Mucosa of stomach (tissue), 1 donor: ENCODE data around the gene CACNA1A.
"Not testable (repeated sequence)": the region's sequence is repeated elsewhere in the genome, so short reads cannot be mapped to it uniquely, and the experiment has no call there.

Experiments used
- H3K27me3 ChIP-seq: one replicate; pipeline ENCODE4 v1.7.0; 2013; ENCODE audit warnings: mild to moderate bottlenecking, low read length; ENCODE audit not compliant: control insufficient read depth, insufficient read depth
- H3K36me3 ChIP-seq: one replicate; pipeline ENCODE4 v1.7.0; 2013; ENCODE audit warnings: low read length; ENCODE audit not compliant: control insufficient read depth, insufficient read depth
- H3K4me1 ChIP-seq: one replicate; pipeline ENCODE4 v1.7.0; 2013; ENCODE audit warnings: mild to moderate bottlenecking, low read length; ENCODE audit not compliant: control insufficient read depth, insufficient read depth
- H3K4me3 ChIP-seq: one replicate; pipeline ENCODE4 v1.7.0; 2013; ENCODE audit warnings: low read length
- H3K9ac ChIP-seq: one replicate; pipeline ENCODE4 v1.7.0; 2013; ENCODE audit warnings: mild to moderate bottlenecking, low read length, moderate library complexity
- H3K9me3 ChIP-seq: one replicate; pipeline ENCODE4 v1.7.0; 2013; ENCODE audit warnings: mild to moderate bottlenecking, low read length, moderate library complexity; ENCODE audit not compliant: control insufficient read depth
- donor health status: Pancreatic carcinoma.

CACNA1A gene

DNA sequence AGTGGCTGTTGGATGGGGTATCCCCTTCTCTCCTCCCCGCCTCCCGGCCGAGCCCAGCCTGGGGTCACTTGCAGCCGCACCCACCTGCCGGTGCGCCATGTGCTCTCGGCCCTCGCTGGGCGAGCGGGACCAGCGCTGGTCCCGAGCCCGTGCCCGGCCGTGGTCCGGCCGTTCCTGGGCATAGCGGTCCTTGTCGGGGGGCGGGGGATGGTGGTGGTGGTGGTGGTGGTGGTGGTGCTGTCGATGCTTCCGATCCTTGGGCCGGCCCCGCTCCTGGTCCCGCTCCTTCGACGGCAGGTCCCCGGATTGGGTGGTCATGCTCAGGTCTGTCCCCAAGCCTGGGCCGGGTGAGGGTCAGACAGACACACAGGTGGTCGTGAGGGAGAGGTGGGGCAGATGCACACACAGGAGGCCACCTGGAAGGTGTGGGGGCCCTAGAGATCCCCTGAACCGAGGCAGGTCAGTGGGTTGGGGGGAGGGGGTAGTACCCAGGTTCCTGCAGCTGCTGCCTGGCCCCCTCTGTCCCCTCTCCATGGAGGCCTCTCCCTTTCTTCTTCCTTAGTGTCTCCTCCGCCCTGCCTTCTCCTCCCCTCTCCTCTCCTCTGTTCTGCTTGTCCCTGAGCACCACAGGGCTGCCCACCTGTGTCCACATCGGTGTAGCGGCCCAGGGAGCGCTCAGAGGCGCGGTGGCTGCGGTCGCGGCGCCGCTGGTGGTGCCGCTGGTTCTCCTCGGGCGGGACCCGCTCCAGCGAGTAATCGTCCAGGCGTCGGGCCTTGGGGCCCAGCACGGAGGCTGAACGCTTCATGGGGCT lies 297.4 kb downstream of the CACNA1A start:
- no peak overlapping the region for H3K9ac ChIP-seq
- H3K4me1 ChIP-seq: no peaks in the 10 kb centered on the region
- no peaks in the 10 kb centered on the region for H3K27me3 ChIP-seq
- H3K9me3 ChIP-seq: no peaks in the 10 kb centered on the region
- H3K36me3 ChIP-seq: no peaks in the 10 kb centered on the region
- H3K4me3 ChIP-seq: no peak overlapping the region

DNA sequence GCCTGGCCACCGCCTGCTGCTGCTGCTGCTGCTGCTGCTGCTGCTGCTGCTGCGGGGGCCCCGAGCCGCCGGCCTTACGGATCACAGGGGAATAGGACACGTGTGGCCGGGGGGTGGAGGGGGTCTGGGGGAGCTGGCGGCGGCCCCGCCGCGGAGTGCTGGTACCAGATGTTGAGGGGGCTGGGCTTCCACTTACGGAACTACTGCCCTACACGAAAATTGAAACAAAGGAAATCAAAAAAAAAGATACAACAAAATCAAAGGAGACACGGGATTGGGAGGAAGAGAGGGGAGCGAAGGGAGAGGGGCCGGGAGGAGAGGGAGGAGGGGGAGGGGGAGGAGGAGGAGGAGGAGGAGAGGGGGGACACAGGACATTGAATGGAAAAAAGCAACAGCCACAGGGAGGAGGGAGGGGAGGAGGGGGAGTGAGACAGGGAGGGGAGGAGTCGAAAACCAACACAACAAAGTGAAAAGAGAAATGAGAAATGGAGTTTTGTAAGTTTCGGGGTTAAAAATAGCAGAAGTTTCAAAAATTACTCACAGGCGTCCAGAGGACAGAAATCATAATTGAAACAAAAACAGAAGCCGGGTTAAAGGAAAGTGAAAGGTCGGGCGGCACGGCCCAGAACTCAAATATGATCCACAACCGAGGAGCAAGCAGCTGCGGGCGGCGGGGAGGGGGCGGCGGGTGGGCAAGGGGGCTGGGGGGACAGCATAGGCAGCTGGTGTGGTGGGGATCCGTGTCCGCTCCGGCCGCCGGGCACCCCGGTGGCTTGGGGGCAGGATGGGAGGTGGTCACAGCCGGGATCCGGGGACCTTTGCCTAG lies 298.2 kb downstream of the CACNA1A start:
- H3K36me3 ChIP-seq: no peaks in the 10 kb centered on the region
- no peaks in the 10 kb centered on the region for H3K4me1 ChIP-seq
- no peak overlapping the region for H3K4me3 ChIP-seq
- H3K27me3 ChIP-seq: no peaks in the 10 kb centered on the region
- peak overlapping the region; percentile 39 for H3K9ac ChIP-seq
- no peaks in the 10 kb centered on the region for H3K9me3 ChIP-seq

DNA sequence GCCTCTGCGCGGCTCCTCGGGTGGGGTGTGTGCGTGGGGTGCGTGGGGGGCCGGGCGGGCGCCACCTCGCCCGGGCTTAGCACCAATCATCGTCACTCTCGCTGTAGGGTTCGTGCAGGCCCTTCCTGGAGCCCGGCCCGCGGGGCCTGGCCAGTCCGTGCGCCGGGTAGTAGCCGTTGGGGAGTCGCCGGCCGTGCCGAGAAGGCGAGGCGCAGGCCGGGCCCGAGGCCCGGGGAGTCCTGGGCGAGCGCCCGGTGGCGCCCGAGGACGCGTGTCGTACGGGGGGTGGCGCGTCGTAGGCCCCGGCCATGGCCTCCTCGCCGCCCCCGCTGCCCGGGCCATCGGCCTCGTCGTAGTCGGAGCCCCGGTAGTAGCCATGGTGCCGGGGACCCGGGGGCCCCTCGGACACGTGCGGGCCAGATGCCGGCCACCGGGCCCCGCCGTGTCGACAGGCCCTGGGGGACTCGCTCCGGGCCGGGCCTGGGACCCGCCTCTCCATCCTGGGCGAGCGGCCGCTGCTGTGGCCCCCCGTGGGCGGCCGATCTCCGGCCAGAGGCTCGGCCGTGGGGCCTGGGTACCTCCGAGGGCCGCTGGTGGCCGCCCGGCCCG lies 298.9 kb downstream of the CACNA1A start:
- Histone ChIP-seq H3K4me1 (no peaks in the 10 kb centered on the region), H3K9ac (peak overlapping the region; percentile 39), H3K36me3 (no peaks in the 10 kb centered on the region), H3K27me3 (no peaks in the 10 kb centered on the region), H3K4me3 (no peak overlapping the region), H3K9me3 (no peaks in the 10 kb centered on the region)

DNA sequence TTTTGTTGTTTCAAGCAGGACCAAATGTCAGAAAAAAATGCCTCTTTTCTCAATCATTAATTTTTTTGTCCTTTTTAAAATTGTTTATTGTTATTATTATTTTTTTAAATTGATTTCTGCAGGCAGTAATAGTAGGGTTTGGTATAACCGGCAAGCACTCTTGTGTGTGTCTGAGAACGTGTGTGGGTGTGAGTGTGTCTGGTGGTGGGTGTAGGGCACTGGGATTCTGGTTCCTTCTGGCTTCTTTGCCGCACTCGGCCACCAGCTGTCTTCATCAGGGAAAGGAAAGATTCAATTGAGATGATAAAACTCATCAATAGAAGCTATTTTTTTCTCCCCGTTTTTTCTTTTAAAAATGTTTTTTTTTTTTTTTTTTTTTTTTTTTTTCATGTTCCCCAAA lies 299.7 kb downstream of the CACNA1A start:
- Histone ChIP-seq H3K4me3 (no peak overlapping the region), H3K4me1 (no peaks in the 10 kb centered on the region), H3K9ac (no peak overlapping the region), H3K27me3 (no peaks in the 10 kb centered on the region), H3K36me3 (no peaks in the 10 kb centered on the region), H3K9me3 (no peaks in the 10 kb centered on the region)

DNA sequence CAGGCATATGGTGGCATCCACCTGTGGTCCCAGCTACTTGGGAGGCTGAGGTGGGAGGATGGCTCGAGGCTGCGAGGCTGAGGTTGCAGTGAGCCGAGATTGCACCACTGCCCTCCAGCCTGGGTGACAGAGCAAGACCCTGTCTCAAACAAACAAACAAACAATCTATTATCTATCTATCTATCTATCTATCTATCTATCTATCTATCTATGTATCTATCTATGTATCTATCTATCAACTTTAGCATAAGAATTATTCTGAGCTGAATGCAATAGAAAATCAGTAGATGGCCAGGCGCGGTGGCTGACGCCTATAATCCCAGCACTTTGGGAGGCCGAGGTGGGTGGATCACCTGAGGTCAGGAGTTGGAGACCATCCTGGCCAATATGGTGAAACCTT lies 304.2 kb downstream of the CACNA1A start:
- H3K9ac ChIP-seq, H3K4me1 ChIP-seq, H3K9me3 ChIP-seq, H3K4me3 ChIP-seq, H3K27me3 ChIP-seq, H3K36me3 ChIP-seq: not testable (repeated sequence)

DNA sequence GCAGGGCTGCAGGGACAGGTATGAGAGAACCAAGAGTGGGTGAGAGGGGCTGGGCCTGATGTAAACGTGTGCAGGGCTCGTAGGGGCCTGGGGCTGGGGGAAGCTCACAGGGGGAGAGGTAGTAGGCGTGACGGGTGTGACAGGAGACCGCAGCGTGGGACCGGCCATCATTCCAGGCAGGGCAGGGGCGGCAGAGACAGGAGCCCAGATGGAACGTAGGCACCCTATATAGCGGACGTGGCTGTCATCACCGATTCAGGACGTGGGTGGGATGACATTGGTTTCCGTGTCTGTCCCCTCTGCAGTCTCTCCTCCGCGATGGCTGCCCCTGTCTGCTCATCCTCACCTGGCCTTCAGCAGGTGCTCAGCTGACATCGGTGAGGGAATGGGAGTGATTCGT lies 307.6 kb downstream of the CACNA1A start:
- Histone ChIP-seq H3K27me3 (no peaks in the 10 kb centered on the region), H3K4me3 (no peak overlapping the region), H3K9ac (no peak overlapping the region), H3K9me3 (no peaks in the 10 kb centered on the region), H3K36me3 (no peaks in the 10 kb centered on the region), H3K4me1 (peaks cover 20% of the 10 kb centered on the region)

DNA sequence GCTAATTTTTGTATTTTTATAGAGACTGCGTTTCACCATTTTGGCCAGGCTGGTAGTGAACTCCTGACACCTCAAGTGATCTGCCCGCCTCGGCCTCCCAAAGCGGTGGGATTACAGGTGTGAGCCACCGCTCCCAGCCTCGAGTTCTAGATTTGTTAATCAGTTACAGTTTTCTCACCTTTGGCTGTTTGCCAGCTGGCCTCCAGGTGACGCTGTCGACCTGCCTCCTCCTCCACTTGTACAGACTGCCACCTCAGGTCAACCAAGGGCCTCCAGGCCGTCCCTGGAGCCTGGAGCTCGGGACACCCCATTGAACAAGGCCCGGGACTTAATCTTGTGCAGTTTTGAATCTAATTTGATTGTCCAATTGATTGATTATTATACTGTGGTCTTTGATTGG lies 310.6 kb downstream of the CACNA1A start:
- Histone ChIP-seq H3K36me3 (no peaks in the 10 kb centered on the region), H3K4me1 (peaks cover 30% of the 10 kb centered on the region), H3K9ac (peak overlapping the region; percentile 25), H3K27me3 (no peaks in the 10 kb centered on the region), H3K4me3 (no peak overlapping the region), H3K9me3 (no peaks in the 10 kb centered on the region)

DNA sequence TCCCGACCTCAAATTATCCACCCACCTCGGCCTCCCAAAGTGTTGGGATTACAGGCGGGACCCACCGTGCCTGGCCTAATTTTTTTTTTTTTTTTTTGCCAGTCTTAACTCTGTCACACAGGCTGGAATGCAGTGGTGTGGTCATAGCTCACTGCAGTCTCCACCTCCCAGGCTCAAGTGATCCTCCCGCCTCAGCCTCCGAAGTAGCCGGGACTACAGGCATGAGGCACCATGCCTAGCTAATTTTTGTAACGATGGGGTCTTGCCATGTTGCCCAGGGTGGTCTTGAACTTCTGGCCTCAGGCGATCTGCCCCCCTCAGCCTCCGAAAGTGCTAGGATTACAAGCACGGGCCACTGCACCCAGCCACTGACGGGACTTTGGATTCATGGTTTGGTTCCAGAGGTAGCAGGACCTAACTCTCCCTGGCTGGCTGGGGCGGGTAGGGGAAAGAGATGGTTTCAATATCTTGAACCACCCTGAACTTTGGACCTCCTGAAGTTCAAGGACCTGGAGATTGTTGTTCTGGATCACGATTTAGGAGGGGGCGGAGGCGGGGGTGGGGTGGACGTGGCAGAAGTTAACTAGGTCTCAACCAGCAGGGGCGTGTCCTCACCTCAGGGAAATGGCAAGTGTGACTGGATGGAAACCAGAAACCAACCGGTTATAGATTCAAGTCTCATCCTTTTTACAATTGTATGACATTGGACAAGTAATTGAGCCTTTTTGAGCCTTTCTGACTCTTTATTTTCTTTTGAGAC lies 315.3 kb downstream of the CACNA1A start:
- H3K9ac ChIP-seq: peak overlapping the region; percentile 50
- no peaks in the 10 kb centered on the region for H3K27me3 ChIP-seq
- no peak overlapping the region for H3K4me3 ChIP-seq
- H3K9me3 ChIP-seq: no peaks in the 10 kb centered on the region
- no peaks in the 10 kb centered on the region for H3K36me3 ChIP-seq
- peaks cover 35% of the 10 kb centered on the region for H3K4me1 ChIP-seq

DNA sequence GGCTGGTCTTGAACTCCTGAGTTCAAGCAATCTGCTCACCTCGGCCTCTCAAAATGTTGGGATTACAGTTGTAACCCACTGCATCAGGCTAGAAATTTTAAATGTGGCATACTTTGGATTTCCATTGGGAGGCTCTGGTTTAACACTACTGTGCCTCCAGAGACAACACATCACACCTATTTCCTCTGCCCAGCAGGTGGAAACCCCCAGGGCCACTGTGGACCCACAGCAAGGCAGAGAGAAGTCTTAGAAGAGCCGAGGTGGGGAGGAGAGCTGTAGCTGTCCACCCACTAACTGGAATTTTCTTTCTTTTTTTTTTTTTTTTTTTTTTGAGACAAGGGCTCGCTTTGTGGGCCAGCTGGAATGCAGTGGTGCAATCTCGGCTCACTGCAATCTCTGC lies 316.7 kb downstream of the CACNA1A start:
- H3K27me3 ChIP-seq: no peaks in the 10 kb centered on the region
- H3K9me3 ChIP-seq: no peaks in the 10 kb centered on the region
- no peak overlapping the region for H3K4me3 ChIP-seq

DNA sequence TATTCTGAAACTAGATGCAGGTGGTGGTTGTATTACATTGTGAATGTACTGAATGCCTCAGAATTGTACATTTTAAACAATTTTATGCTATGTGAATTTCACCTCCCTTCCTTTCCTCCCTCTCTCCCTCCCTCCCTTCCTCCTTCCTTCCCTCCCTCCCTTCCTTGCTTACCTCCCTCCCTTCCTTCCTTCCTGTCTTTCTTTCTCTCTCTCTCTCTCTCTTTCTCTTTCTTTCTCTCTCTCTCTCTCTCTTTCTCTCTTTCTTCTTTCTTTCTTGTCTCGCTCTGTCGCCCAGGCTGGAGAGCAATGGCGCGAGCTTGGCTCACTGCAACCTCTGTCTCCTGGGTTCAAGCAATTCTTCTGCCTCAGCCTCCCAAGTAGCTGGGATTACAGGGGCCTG lies 318.9 kb downstream of the CACNA1A start:
- Histone ChIP-seq H3K9me3 (no peaks in the 10 kb centered on the region), H3K36me3 (no peaks in the 10 kb centered on the region), H3K9ac (no peak overlapping the region)

More for the DNA sequence above, 316.7 kb downstream of the CACNA1A start:
- Histone ChIP-seq H3K9ac (no peak overlapping the region), H3K4me1 (peaks cover 22% of the 10 kb centered on the region), H3K36me3 (no peaks in the 10 kb centered on the region)

DNA sequence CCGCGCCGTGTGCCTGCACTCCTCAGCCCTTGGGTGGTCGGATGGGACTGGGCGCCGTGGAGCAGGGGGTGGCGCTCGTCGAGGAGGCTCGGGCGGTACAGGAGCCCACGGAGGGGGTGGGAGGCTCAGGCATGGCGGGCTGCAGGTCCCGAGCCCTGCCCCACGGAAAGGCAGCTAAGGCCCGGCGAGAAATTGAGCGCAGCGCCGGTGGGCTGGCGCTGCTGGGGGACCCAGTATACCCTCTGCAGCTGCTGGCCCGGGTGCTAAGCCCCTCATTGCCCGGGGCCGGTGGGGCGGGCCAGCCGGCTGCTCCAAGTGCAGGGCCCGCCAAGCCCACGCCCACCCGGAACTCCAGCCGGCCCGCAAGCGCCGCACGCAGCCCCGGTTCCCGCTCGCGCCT lies 319.6 kb downstream of the CACNA1A start:
- not testable (repeated sequence) for H3K27me3 ChIP-seq, H3K9me3 ChIP-seq, H3K9ac ChIP-seq, H3K36me3 ChIP-seq, H3K4me3 ChIP-seq
- H3K4me1 ChIP-seq: peaks cover 21% of the 10 kb centered on the region

More for the DNA sequence above, 318.9 kb downstream of the CACNA1A start:
- no peak overlapping the region for H3K4me3 ChIP-seq
- H3K4me1 ChIP-seq: peaks cover 17% of the 10 kb centered on the region
- no peaks in the 10 kb centered on the region for H3K27me3 ChIP-seq
